ENCODE results near the gene AKNAD1. TPM values are rescaled to one million over a fixed set of nuclear protein-coding genes. Genes with fewer than 3 reads are reported as not detected.
"Not testable (repeated sequence)": the region's sequence is repeated elsewhere in the genome, so short reads cannot be mapped to it uniquely, and the experiment has no call there.

AKNAD1 gene
- total RNA-seq, 4 donors from 2014 or later, result 0.29 to 23.3 (median 0.98) TPM; not detected in 1

DNA sequence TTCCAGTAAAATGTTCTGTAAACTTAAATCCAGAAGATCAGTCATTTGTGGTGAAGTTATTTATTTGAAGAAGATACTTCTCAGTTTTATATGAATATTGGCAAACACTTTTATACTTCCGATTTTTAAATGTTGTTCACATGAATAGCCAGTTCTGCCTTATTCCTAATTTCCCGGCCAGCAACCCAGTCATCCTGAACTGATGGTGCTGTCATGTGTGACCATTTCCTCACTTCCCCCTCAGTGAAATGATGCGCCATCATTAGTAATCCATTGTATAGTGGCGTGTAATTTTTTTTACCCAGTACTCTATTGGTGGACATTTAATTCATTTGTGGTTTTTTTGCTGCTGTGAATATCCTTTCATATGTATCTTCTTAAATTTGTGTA lies 36.2 kb upstream of the AKNAD1 start:
- H3K27ac ChIP-seq, result no peak overlapping the region
- no peak for TF ChIP-seq POLR2A (IDR thresholded peaks at IDR 0.05)
- TF ChIP-seq, protein P1, sequence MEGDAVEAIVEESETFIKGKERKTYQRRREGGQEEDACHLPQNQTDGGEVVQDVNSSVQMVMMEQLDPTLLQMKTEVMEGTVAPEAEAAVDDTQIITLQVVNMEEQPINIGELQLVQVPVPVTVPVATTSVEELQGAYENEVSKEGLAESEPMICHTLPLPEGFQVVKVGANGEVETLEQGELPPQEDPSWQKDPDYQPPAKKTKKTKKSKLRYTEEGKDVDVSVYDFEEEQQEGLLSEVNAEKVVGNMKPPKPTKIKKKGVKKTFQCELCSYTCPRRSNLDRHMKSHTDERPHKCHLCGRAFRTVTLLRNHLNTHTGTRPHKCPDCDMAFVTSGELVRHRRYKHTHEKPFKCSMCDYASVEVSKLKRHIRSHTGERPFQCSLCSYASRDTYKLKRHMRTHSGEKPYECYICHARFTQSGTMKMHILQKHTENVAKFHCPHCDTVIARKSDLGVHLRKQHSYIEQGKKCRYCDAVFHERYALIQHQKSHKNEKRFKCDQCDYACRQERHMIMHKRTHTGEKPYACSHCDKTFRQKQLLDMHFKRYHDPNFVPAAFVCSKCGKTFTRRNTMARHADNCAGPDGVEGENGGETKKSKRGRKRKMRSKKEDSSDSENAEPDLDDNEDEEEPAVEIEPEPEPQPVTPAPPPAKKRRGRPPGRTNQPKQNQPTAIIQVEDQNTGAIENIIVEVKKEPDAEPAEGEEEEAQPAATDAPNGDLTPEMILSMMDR (IDR thresholded peaks at IDR 0.05), result no peak
- no peak for DNase-seq
- no peak overlapping the region for H3K4me3 ChIP-seq
- no peaks in the 10 kb centered on the region for H3K9me3 ChIP-seq
- no peaks in the 10 kb centered on the region for H3K36me3 ChIP-seq
- H3K27me3 ChIP-seq, result no peaks in the 10 kb centered on the region
- H3K4me1 ChIP-seq, result no peaks in the 10 kb centered on the region
- intact Hi-C loops (cut with DNase I; ENCODE audit: low total_unique reads), result no loop called here

GRCh38 chr1:108892356-108893140 lies 35.7 kb upstream of the AKNAD1 start:
- Histone ChIP-seq H3K27ac (no peak overlapping the region), H3K36me3 (no peaks in the 10 kb centered on the region), H3K27me3 (no peaks in the 10 kb centered on the region), H3K4me1 (no peaks in the 10 kb centered on the region), H3K4me3 (no peak overlapping the region), H3K9me3 (no peaks in the 10 kb centered on the region)
- intact Hi-C loops (cut with DNase I; ENCODE audit: low total_unique reads), result no loop called here
- DNase-seq, result no peak
- TF ChIP-seq POLR2A (IDR thresholded peaks at IDR 0.05), result no peak
- TF ChIP-seq, protein P1 (IDR thresholded peaks at IDR 0.05), result no peak

- no peak overlapping the region for H3K4me3 ChIP-seq
- intact Hi-C loops (cut with DNase I; ENCODE audit: low total_unique reads), result no loop called here
- TF ChIP-seq POLR2A (IDR thresholded peaks at IDR 0.05), result no peak
- TF ChIP-seq, protein P1 (IDR thresholded peaks at IDR 0.05), result no peak
- no peaks in the 10 kb centered on the region for H3K9me3 ChIP-seq
- H3K4me1 ChIP-seq, result no peaks in the 10 kb centered on the region
- H3K36me3 ChIP-seq, result no peaks in the 10 kb centered on the region
- peak overlapping the region; percentile 34 to 49 for H3K27ac ChIP-seq
- H3K27me3 ChIP-seq, result no peaks in the 10 kb centered on the region
- no peak for DNase-seq
Observed at GRCh38 chr1:108889706-108890384, 33.0 kb upstream of the AKNAD1 start.

- H3K27me3 ChIP-seq; H3K9me3 ChIP-seq; H3K4me3 ChIP-seq; H3K36me3 ChIP-seq; DNase-seq; intact Hi-C loops (cut with DNase I; ENCODE audit: low total_unique reads); H3K4me1 ChIP-seq: not testable (repeated sequence)
- peak overlapping the region; percentile 34 to 49 for H3K27ac ChIP-seq
Observed at GRCh38 chr1:108889006-108889645, 32.2 kb upstream of the AKNAD1 start.

GRCh38 chr1:108886292-108886691 lies 29.4 kb upstream of the AKNAD1 start:
- intact Hi-C loops (cut with DNase I; ENCODE audit: low total_unique reads), result no loop called here
- TF ChIP-seq, protein P1 (IDR thresholded peaks at IDR 0.05), result no peak
- TF ChIP-seq POLR2A (IDR thresholded peaks at IDR 0.05), result no peak
- Histone ChIP-seq H3K27ac (no peak overlapping the region), H3K4me3 (no peak overlapping the region), H3K4me1 (no peaks in the 10 kb centered on the region), H3K27me3 (no peaks in the 10 kb centered on the region), H3K9me3 (no peaks in the 10 kb centered on the region), H3K36me3 (no peaks in the 10 kb centered on the region)
- no peak for DNase-seq

Data from uterus (tissue), 4 donors.